GM10248 (cell line): ENCODE results near the gene SGPP2.

Experiments used
- CTCF ChIA-PET: fragments of 300-600 bp; sonication (Branson Sonifier 250); formaldehyde crosslinking; extraction: SDS; loops from one replicate; lab custom pipeline; 2021; ENCODE audit warnings: antibody characterized with exemption; lab: Yijun Ruan, JAX
- POLR2A ChIA-PET: fragments of 350-650 bp; sonication (Branson Sonifier 250); formaldehyde crosslinking; extraction: SDS; loops from one replicate; lab custom pipeline; 2020; ENCODE audit warnings: antibody characterized with exemption; lab: Yijun Ruan, JAX
- DNase-seq: peaks from one replicate; pipeline ENCODE4 v3.0.0; 2012; ENCODE audit errors: extremely low spot score
- TF ChIP-seq, protein P1 (sequence below): IDR thresholded peaks from 2 replicates; pipeline ENCODE4 v1.5.1; 2012; ENCODE audit warnings: mild to moderate bottlenecking, low read depth; ENCODE audit errors: extremely low read depth, missing control alignments, control extremely low read depth

The SGPP2 gene

DNA sequence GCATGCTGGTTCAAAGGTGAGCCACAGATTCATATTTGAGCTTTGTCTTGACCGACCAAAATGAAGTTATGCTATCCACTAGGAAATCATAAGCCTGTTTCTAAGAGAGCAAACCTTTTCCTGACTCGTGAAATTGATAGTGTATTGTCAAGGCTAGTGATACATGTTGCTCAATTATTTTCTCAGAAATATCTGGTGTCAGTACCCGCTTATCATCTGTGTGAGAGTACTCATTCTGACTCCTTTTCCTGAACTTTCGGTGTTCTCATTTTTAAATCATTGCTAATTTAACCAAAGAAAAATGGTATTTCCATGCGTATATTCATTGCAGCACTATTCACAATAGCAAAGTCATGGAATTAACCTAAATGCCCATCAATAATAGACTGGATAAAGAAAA is 56.2 kb downstream of the SGPP2 start:
- ChIA-PET CTCF (no interaction called here), POLR2A (no interaction called here)
- no peak for DNase-seq
- TF ChIP-seq, protein P1, sequence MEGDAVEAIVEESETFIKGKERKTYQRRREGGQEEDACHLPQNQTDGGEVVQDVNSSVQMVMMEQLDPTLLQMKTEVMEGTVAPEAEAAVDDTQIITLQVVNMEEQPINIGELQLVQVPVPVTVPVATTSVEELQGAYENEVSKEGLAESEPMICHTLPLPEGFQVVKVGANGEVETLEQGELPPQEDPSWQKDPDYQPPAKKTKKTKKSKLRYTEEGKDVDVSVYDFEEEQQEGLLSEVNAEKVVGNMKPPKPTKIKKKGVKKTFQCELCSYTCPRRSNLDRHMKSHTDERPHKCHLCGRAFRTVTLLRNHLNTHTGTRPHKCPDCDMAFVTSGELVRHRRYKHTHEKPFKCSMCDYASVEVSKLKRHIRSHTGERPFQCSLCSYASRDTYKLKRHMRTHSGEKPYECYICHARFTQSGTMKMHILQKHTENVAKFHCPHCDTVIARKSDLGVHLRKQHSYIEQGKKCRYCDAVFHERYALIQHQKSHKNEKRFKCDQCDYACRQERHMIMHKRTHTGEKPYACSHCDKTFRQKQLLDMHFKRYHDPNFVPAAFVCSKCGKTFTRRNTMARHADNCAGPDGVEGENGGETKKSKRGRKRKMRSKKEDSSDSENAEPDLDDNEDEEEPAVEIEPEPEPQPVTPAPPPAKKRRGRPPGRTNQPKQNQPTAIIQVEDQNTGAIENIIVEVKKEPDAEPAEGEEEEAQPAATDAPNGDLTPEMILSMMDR, result no peak

DNA sequence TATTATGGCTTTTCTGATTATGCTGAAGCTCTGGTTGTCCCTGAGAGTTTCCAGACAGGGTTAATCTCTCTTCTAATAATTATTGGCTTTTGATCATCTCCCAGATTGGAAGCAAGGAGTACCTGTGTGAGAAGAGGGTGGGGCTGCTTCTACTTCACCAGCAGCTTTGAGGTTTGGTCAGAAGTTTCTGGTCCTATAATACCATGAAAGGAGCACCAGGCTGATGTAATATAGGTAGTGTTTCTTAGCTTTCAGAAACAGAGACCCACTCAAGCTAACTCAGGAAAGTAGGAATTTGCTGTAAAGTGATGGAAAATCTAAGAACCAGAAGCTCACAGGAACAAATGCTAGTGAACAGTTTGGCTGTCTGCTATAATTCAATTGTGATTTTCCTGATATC is 57.6 kb downstream of the SGPP2 start:
- no peak for DNase-seq
- ChIA-PET CTCF (interaction anchor here (0.8 to 2.9 kb wide), 5 partner anchors 14 to 168 kb away, joined by 3 to 20 read pairs (median 4); a partner anchor contains a TSS), POLR2A (no interaction called here)
- TF ChIP-seq, protein P1, result no peak

DNA sequence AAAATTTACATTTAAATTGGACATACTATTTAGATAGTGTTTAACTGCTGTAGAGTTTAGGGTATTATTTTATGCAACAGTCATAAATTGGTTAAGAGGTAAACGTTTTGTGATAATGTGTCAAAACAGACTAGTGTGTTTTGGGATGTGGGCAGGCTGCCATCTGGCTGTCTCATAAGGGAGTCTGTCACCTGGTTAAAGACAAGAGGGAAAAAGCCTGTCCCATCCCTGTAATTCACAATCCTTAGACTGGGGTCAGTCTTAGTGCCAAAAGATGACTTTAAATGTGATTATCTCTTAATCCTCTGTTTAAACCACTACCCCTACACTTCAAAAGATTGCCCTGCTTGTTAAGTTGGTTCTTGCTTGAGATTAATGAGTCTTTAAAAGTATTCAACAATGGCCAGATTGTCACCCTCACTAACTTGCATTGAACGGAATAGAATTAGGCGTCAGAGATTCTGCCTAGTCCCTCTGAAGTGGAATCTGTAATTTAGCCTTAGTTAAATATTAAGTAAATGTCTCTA is 59.2 kb downstream of the SGPP2 start:
- no peak for DNase-seq
- ChIA-PET POLR2A (no interaction called here), CTCF (interaction anchor here (0.7 to 2.9 kb wide), 6 partner anchors 10 to 166 kb away, joined by 3 to 20 read pairs (median 3); no protein-coding TSS in a partner anchor)
- TF ChIP-seq, protein P1, result peak; percentile 32

DNA sequence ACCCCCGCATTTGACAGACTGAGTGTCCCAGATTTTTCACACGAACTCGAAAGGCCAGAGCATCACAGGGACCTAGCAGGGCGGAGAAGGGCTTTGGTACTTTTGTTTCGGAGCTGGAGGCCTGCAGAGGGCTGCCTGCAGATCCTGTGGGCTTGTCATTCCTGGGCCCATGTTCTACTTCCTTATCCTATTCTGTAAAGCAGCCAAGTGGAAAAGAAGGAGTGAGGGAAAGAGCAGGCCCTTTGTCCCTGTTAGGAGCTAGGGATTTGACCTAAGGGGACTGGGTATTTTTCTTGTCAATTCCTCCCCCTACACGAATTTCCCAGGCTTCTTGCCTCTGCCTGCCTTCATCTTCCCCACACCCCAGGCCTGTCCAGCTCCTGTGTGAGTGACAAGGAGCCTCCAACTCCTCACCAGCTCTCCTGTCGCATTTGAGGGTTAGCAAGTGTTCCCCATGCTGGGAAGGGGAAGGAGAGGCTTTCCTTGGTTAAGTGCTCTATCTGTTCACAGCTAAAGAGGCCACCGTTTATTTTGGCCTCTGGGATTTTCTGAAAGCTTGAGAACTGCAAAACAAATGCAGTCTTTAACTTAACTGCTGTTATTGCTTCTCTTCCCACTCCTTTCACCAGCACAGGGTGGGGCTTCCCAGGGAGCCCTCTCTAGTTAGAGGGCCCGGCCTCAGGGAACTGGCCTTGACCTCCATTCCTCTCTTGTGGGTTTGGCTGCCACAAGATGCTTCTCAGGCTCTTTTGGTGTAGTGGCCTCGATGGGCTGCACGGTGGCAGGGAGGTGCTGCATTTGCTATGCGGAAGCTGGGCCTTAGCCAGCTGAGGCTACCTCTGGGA is 61.2 kb downstream of the SGPP2 start:
- TF ChIP-seq, protein P1, result no peak
- no peak for DNase-seq
- POLR2A ChIA-PET, result no interaction called here
- CTCF ChIA-PET, result interaction anchor here (1.3 to 1.8 kb wide), 2 partner anchors 39 to 167 kb away, joined by 3 to 6 read pairs; no protein-coding TSS in a partner anchor

DNA sequence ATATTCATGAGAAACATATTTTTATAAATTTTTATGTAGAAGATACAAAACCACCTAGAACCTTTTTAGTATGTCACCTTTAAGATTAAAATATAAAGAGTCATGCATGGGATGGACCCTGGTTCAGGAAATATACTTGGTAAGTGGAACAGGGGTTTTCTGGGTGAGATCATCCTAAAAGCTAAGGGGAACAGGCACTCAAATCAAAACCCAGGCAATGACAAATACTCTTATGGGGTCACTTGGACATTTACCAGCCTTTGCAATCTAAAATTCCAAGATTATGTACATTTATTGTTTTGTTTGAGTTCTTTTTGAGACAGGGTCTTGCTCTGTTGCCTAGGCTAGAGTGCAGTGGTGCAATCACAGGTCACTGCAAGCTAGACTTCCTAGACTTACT is 65.8 kb downstream of the SGPP2 start:
- ChIA-PET CTCF (interaction anchor here (1.0 to 3.2 kb wide), 5 partner anchors 12 to 172 kb away, joined by 3 to 11 read pairs (median 3); no protein-coding TSS in a partner anchor), POLR2A (no interaction called here)
- TF ChIP-seq, protein P1, result no peak
- DNase-seq, result peak; percentile 19

DNA sequence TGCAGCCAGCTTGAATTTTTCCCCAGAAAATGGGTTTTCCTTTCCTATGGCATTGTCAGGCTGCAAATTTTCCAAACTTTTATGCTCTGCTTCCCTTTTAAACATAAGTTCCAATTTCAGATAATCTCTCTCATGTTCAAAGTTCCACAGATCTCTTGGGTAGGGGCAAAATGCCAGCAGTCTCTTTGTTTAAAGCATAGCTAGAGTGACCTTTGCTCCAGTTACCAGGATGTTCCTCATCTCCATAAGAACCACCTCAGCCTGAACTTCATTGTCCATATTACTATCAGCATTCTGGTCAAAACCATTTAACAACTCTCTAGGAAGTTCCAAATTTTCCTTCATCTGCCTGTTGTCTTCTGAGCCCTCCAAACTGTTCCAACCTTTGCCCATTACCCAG is 68.3 kb downstream of the SGPP2 start:
- no peak for DNase-seq
- ChIA-PET POLR2A (no interaction called here), CTCF (interaction anchor here (1.2 kb wide), 1 partner anchor 12 kb away, joined by 3 read pairs; no protein-coding TSS in a partner anchor)
- TF ChIP-seq, protein P1, result no peak
